ENCODE measurements around the gene ZNF318. TPM values are rescaled to one million over a fixed set of nuclear protein-coding genes. Genes with fewer than 3 reads are reported as not detected.

Gene ZNF318
- total RNA-seq, 1 donor from 2014 or later: 9.8 TPM

GRCh38 chr6:43290339-43290904 lies 79.0 kb downstream of the ZNF318 start:
- Histone ChIP-seq H3K36me3 (ENCODE audit: insufficient read depth, low read length) (no peaks in the 10 kb centered on the region), H3K4me1 (ENCODE audit: insufficient read depth, low read length) (no peaks in the 10 kb centered on the region), H3K9me3 (ENCODE audit: insufficient read depth, low read depth, low read length) (no peaks in the 10 kb centered on the region), H3K9ac (ENCODE audit: low read length) (no peak overlapping the region), H3K4me2 (ENCODE audit: low read length) (no peak overlapping the region), H2AFZ (ENCODE audit: low read depth, low read length) (no peak overlapping the region), H4K20me1 (ENCODE audit: insufficient read depth, low read length) (no peaks in the 10 kb centered on the region), H3K4me3 (ENCODE audit: insufficient read depth, low read depth, low read length) (no peak overlapping the region), H3K27ac (ENCODE audit: low read depth, low read length) (no peak overlapping the region), H3K79me2 (ENCODE audit: insufficient read depth, low read length) (no peaks in the 10 kb centered on the region), H3K27me3 (ENCODE audit: insufficient read depth, low read length) (no peaks in the 10 kb centered on the region)
- Mint-ChIP-seq H3K27me3 (ENCODE audit: low read depth, unreplicated experiment) (peaks cover 19% of the 10 kb centered on the region), H3K9me3 (ENCODE audit: unreplicated experiment) (no peaks in the 10 kb centered on the region), H3K27ac (ENCODE audit: unreplicated experiment) (no peak overlapping the region), H3K4me3 (ENCODE audit: unreplicated experiment) (no peak overlapping the region), H3K4me1 (ENCODE audit: low read depth, unreplicated experiment) (peaks cover 9% of the 10 kb centered on the region), H3K36me3 (ENCODE audit: low read depth, unreplicated experiment) (no peaks in the 10 kb centered on the region)
- DNase-seq (ENCODE audit: low read depth): no peak
- TF ChIP-seq EZH2 (IDR thresholded peaks at IDR 0.05; ENCODE audit: insufficient read depth, low read length): no peak
- FAIRE-seq: no peak

DNA sequence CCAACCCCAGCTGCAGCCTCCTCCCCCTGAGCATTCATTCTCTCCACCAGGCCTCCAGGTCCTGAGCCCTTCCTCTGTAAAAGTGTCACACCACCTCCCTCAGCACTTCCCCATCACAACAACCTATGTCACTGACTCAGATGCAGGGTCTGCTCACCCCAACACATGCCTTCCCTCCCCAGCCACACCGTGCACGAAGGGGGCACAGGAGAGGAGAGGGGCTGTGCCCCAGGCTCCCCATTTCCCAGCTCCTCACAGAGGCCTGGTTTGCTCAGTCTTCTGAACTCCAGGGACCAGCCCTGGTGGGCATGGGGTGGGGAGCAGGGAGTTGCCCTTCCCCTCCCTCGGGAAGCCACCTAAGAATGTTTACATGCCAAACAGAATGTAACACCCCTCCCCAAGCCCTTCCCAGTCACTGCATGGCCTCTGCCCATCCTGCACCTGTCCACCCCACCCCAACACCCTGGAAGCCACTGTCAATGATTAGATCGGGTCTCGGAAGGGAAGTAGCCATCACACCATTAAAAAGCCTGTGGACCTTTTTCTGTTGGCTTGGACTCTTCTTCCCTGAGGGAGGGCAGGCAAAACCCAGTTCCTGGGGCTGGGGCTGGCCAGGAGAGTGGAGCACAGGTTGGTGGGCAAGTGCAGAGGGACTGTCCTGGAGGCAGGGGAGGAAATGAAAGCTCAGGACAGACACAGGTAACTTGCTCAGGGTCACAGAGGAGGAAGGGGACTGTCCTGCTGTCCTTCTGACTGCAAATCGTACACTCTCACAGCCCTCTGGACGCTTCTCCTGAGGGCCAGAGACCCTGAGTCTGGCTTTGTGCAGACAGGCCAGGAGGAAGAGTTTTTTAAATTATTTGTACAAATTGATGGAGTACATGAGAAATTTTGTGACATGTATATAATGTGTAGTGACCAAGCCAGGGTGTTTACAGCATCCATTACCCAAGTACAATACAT lies 81.4 kb downstream of the ZNF318 start:
- Histone ChIP-seq H2AFZ (ENCODE audit: low read depth, low read length) (no peak overlapping the region), H4K20me1 (ENCODE audit: insufficient read depth, low read length) (no peaks in the 10 kb centered on the region), H3K9me3 (ENCODE audit: insufficient read depth, low read depth, low read length) (no peaks in the 10 kb centered on the region), H3K4me1 (ENCODE audit: insufficient read depth, low read length) (no peaks in the 10 kb centered on the region), H3K79me2 (ENCODE audit: insufficient read depth, low read length) (no peaks in the 10 kb centered on the region), H3K4me2 (ENCODE audit: low read length) (no peak overlapping the region), H3K4me3 (ENCODE audit: insufficient read depth, low read depth, low read length) (no peak overlapping the region), H3K9ac (ENCODE audit: low read length) (no peak overlapping the region), H3K27ac (ENCODE audit: low read depth, low read length) (no peak overlapping the region), H3K36me3 (ENCODE audit: insufficient read depth, low read length) (no peaks in the 10 kb centered on the region), H3K27me3 (ENCODE audit: insufficient read depth, low read length) (peaks cover 2% of the 10 kb centered on the region)
- Mint-ChIP-seq H3K27ac (ENCODE audit: unreplicated experiment) (no peak overlapping the region), H3K4me3 (ENCODE audit: unreplicated experiment) (no peak overlapping the region), H3K4me1 (ENCODE audit: low read depth, unreplicated experiment) (peaks cover 9% of the 10 kb centered on the region), H3K36me3 (ENCODE audit: low read depth, unreplicated experiment) (no peaks in the 10 kb centered on the region), H3K9me3 (ENCODE audit: unreplicated experiment) (no peaks in the 10 kb centered on the region), H3K27me3 (ENCODE audit: low read depth, unreplicated experiment) (peaks cover 22% of the 10 kb centered on the region)
- FAIRE-seq (no peak), DNase-seq (ENCODE audit: low read depth) (no peak)
- TF ChIP-seq EZH2 (IDR thresholded peaks at IDR 0.05; ENCODE audit: insufficient read depth, low read length) (no peak), CTCF (IDR thresholded peaks at IDR 0.05; ENCODE audit: insufficient read depth, low read depth, low read length) (no peak)

- Mint-ChIP-seq H3K27me3 (ENCODE audit: low read depth, unreplicated experiment) (peaks cover 26% of the 10 kb centered on the region), H3K27ac (ENCODE audit: unreplicated experiment) (no peak overlapping the region), H3K9me3 (ENCODE audit: unreplicated experiment) (no peaks in the 10 kb centered on the region), H3K4me3 (ENCODE audit: unreplicated experiment) (no peak overlapping the region), H3K36me3 (ENCODE audit: low read depth, unreplicated experiment) (no peaks in the 10 kb centered on the region), H3K4me1 (ENCODE audit: low read depth, unreplicated experiment) (peaks cover 9% of the 10 kb centered on the region)
- TF ChIP-seq CTCF (IDR thresholded peaks at IDR 0.05; ENCODE audit: insufficient read depth, low read depth, low read length) (no peak), EZH2 (IDR thresholded peaks at IDR 0.05; ENCODE audit: insufficient read depth, low read length) (no peak)
- Histone ChIP-seq H3K27ac (ENCODE audit: low read depth, low read length) (no peak overlapping the region), H4K20me1 (ENCODE audit: insufficient read depth, low read length) (no peaks in the 10 kb centered on the region), H3K9me3 (ENCODE audit: insufficient read depth, low read depth, low read length) (no peaks in the 10 kb centered on the region), H3K27me3 (ENCODE audit: insufficient read depth, low read length) (peaks cover 2% of the 10 kb centered on the region), H3K4me2 (ENCODE audit: low read length) (no peak overlapping the region), H3K4me3 (ENCODE audit: insufficient read depth, low read depth, low read length) (no peak overlapping the region), H3K79me2 (ENCODE audit: insufficient read depth, low read length) (no peaks in the 10 kb centered on the region), H3K36me3 (ENCODE audit: insufficient read depth, low read length) (no peaks in the 10 kb centered on the region), H3K4me1 (ENCODE audit: insufficient read depth, low read length) (no peaks in the 10 kb centered on the region), H3K9ac (ENCODE audit: low read length) (no peak overlapping the region), H2AFZ (ENCODE audit: low read depth, low read length) (no peak overlapping the region)
- no peak for FAIRE-seq
- no peak for DNase-seq (ENCODE audit: low read depth)
Observed at GRCh38 chr6:43286980-43287716, 82.3 kb downstream of the ZNF318 start.

Measured in astrocyte (in vitro differentiated cells and primary cell).